HepG2 (cell line): ENCODE measurements around the gene IQCC. TPM values are rescaled to one million over a fixed set of nuclear protein-coding genes. Genes with fewer than 3 reads are reported as not detected.

Source experiments
- EP300 ChIP-seq, 3 experiments: sonication (generic) in 1 of 3; formaldehyde crosslinking in 1 of 3; IDR thresholded peaks; 2 replicates each; pipeline versions ENCODE4 v1.5.1 to v1.6.1; 2011 to 2020; ENCODE audit warnings: low read depth in 2 of 3, low read length in 2 of 3, borderline replicate concordance in 1 of 3, improper control_type of control experiment in 1 of 3, mild to moderate bottlenecking in 1 of 3, missing genetic modification reagents in 1 of 3, moderate library complexity in 1 of 3
- GATAD2A ChIP-seq: IDR thresholded peaks from 2 replicates; pipeline ENCODE4 v1.6.1; 2016
- HDAC1 ChIP-seq: sonication (generic); formaldehyde crosslinking; IDR thresholded peaks from 2 replicates; pipeline ENCODE4 v1.5.1; 2020; ENCODE audit warnings: mild to moderate bottlenecking, missing genetic modification reagents
- HNRNPL ChIP-seq: fragments of 200-400 bp; formaldehyde crosslinking; IDR thresholded peaks from 2 replicates; pipeline ENCODE4 v1.6.1; 2017; ENCODE audit warnings: mild to moderate bottlenecking, low read depth, low read length
- ISL2 ChIP-seq: sonication (generic); formaldehyde crosslinking; IDR thresholded peaks from 2 replicates; pipeline ENCODE4 v1.5.0; 2020; ENCODE audit warnings: missing genetic modification reagents
- MYC ChIP-seq: sonication (generic); formaldehyde crosslinking; IDR thresholded peaks from 2 replicates; pipeline ENCODE4 v1.9.0; 2021; ENCODE audit warnings: missing genetic modification reagents, borderline replicate concordance
- NFATC3 ChIP-seq: sonication (generic); formaldehyde crosslinking; IDR thresholded peaks from 2 replicates; pipeline ENCODE4 v1.5.1; 2020; ENCODE audit warnings: mild to moderate bottlenecking, missing genetic modification reagents
- NFE2L2 ChIP-seq: fragments of 150-350 bp; IDR thresholded peaks from 2 replicates; pipeline ENCODE4 v1.6.1; 2014; ENCODE audit warnings: low read length
- NR2C2 ChIP-seq: sonication (generic); formaldehyde crosslinking; IDR thresholded peaks from 2 replicates; pipeline ENCODE4 v1.4.0; 2020; ENCODE audit warnings: missing genetic modification reagents, mild to moderate bottlenecking, moderate library complexity, borderline replicate concordance
- PCBP1 ChIP-seq: fragments of 200-400 bp; formaldehyde crosslinking; IDR thresholded peaks from 2 replicates; pipeline ENCODE4 v1.6.1; 2017; ENCODE audit warnings: mild to moderate bottlenecking, low read depth, low read length, borderline replicate concordance
- RORA ChIP-seq: sonication (generic); formaldehyde crosslinking; IDR thresholded peaks from 2 replicates; pipeline ENCODE4 v1.5.0; 2020; ENCODE audit warnings: mild to moderate bottlenecking, missing genetic modification reagents, moderate library complexity
- SETDB1 ChIP-seq: sonication (generic); formaldehyde crosslinking; IDR thresholded peaks from 2 replicates; pipeline ENCODE4 v1.5.1; 2020; ENCODE audit warnings: missing genetic modification reagents, mild to moderate bottlenecking, borderline replicate concordance
- SIN3B ChIP-seq: fragments of 150-350 bp; IDR thresholded peaks from 2 replicates; pipeline ENCODE4 v1.6.1; 2014; ENCODE audit warnings: low read length
- SSRP1 ChIP-seq: IDR thresholded peaks from 2 replicates; pipeline ENCODE4 v1.6.1; 2016; ENCODE audit warnings: control low read depth
- TAF15 ChIP-seq: fragments of 200-400 bp; formaldehyde crosslinking; IDR thresholded peaks from one replicate; pipeline ENCODE4 v1.6.1; 2018; ENCODE audit warnings: mild to moderate bottlenecking, low read depth, low read length; ENCODE audit not compliant: poor library complexity, severe bottlenecking
- TEF ChIP-seq: sonication (generic); formaldehyde crosslinking; IDR thresholded peaks from 2 replicates; pipeline ENCODE4 v1.5.0; 2020; ENCODE audit warnings: missing genetic modification reagents
- ZFAT ChIP-seq: sonication (generic); formaldehyde crosslinking; conservative IDR thresholded peaks from 2 replicates; pipeline ENCODE4 v1.8.1; 2023; ENCODE audit warnings: missing genetic modification reagents, inconsistent platforms
- ZFX ChIP-seq: sonication (generic); formaldehyde crosslinking; IDR thresholded peaks from 2 replicates; pipeline ENCODE4 v1.4.0; 2020; ENCODE audit warnings: mild to moderate bottlenecking, low read depth, missing genetic modification reagents, moderate library complexity
- ZKSCAN5 ChIP-seq: sonication (generic); formaldehyde crosslinking; IDR thresholded peaks from 2 replicates; pipeline ENCODE4 v1.5.1; 2020; ENCODE audit warnings: mild to moderate bottlenecking, missing genetic modification reagents
- ZNF124 ChIP-seq: sonication (generic); formaldehyde crosslinking; IDR thresholded peaks from 2 replicates; pipeline ENCODE4 v1.4.0; 2020; ENCODE audit warnings: missing genetic modification reagents
- ZNF17 ChIP-seq: sonication (generic); formaldehyde crosslinking; IDR thresholded peaks from 2 replicates; pipeline ENCODE4 v1.5.0; 2020; ENCODE audit warnings: mild to moderate bottlenecking, missing genetic modification reagents
- ZNF256 ChIP-seq: sonication (generic); formaldehyde crosslinking; conservative IDR thresholded peaks from 2 replicates; pipeline ENCODE4 v1.4.0; 2020; ENCODE audit warnings: missing genetic modification reagents
- ZNF557 ChIP-seq: sonication (generic); formaldehyde crosslinking; IDR thresholded peaks from 2 replicates; pipeline ENCODE4 v1.4.0; 2020; ENCODE audit warnings: missing genetic modification reagents
- ZNF558 ChIP-seq: sonication (generic); formaldehyde crosslinking; IDR thresholded peaks from 2 replicates; pipeline ENCODE4 v1.9.0; 2022; ENCODE audit warnings: mild to moderate bottlenecking, missing genetic modification reagents, borderline replicate concordance
- ZNF605 ChIP-seq: sonication (generic); formaldehyde crosslinking; IDR thresholded peaks from 2 replicates; pipeline ENCODE4 v1.8.0; 2022; ENCODE audit warnings: mild to moderate bottlenecking, missing genetic modification reagents
- ZNF670 ChIP-seq: sonication (generic); formaldehyde crosslinking; IDR thresholded peaks from 2 replicates; pipeline ENCODE4 v1.8.0; 2022; ENCODE audit warnings: mild to moderate bottlenecking, missing genetic modification reagents, borderline replicate concordance
- polyA plus RNA-seq, 8 experiments: library from polyadenylated mRNA; depleted of rRNA in 3 of 8; stranded (reverse) in 7 of 8; unstranded in 1 of 8; fragments of >200 nt; fragmentation: Illumina TruSeq in 4 of 8; extraction: Trizol in 4 of 8; gene quantifications; 2 replicates each; pipeline versions ENCODE4 v1.2.1 to v1.2.3, GENCODE V29; 2011 to 2016; ENCODE audit warnings: low read depth in 4 of 8, missing spikeins in 1 of 8, mixed read lengths in 1 of 8; ENCODE audit not compliant: insufficient read depth in 1 of 8
- total RNA-seq, 5 experiments: library from RNA; depleted of rRNA; stranded (reverse); fragments of >200 nt; fragmentation: Illumina TruSeq; extraction: Trizol; gene quantifications; 2 replicates each; pipeline ENCODE4 v1.2.3, GENCODE V29; 2016; ENCODE audit warnings: low read depth in 1 of 5

The IQCC gene
- total and polyA plus RNA-seq, 2 of the 13 experiments (the other 11 are each of a cell fraction or from before 2014, with no cell fraction given), result 1.7 to 3.0 TPM

GRCh38 chr1:32241001-32241763 lies 35.7 kb downstream of the IQCC start (continued):
- TF ChIP-seq TEF (no peak), HDAC1 (CRISPR knock-in tag) (no peak; the same call in 1 of the 2 replicates), ZFAT (CRISPR knock-in tag) (no peak), ZNF17 (CRISPR knock-in tag) (0 out of 2 replicates have a peak, but pooled peaks have one; percentile 43), ZNF605 (CRISPR knock-in tag) (no peak), ZNF558 (CRISPR knock-in tag) (peak; percentile 44; the same call in 1 of the 2 replicates), SETDB1 (CRISPR knock-in tag) (no peak), GATAD2A (CRISPR knock-in tag) (peak; percentile 34; the same call in 1 of the 2 replicates), ZKSCAN5 (CRISPR knock-in tag) (no peak), ZNF557 (no peak), NFE2L2 (no peak), MYC (CRISPR knock-in tag) (no peak), ZNF124 (CRISPR knock-in tag) (no peak; the same call in 1 of the 2 replicates), SSRP1 (no peak), HNRNPL (0 out of 2 replicates have a peak, but pooled peaks have one; percentile 38), NFATC3 (CRISPR knock-in tag) (no peak), TAF15 (no peak), ZNF256 (CRISPR knock-in tag) (0 out of 2 replicates have a peak, but pooled peaks have one; percentile 28), ISL2 (CRISPR knock-in tag) (peak; percentile 36; the same call in 1 of the 2 replicates), PCBP1 (no peak), EP300 (IDR thresholded peaks at IDR 0.05; ENCODE audit: low read depth in 2 of 2, low read length in 2 of 2) (no peak), EP300 (CRISPR knock-in tag; IDR thresholded peaks at IDR 0.05; ENCODE audit: borderline replicate concordance) (no peak), SIN3B (no peak), ZNF670 (CRISPR knock-in tag) (0 out of 2 replicates have a peak, but pooled peaks have one; percentile 30), RORA (CRISPR knock-in tag) (no peak), ZFX (CRISPR knock-in tag) (peak; percentile 76; the same call in 1 of the 2 replicates), NR2C2 (CRISPR knock-in tag) (0 out of 2 replicates have a peak, but pooled peaks have one; percentile 33)
